Suprapubic skin (tissue), 3 donors: Measurements from ENCODE around the gene C17orf58.

ENCODE experiments used
- POLR2A ChIP-seq, 2 donors: fragments of 450-650 bp; IDR thresholded peaks; one replicate each; pipeline ENCODE4 v1.6.1; 2017; ENCODE audit warnings: antibody characterized with exemption in 2 of 2, mild to moderate bottlenecking in 2 of 2, moderate library complexity in 2 of 2
- TF ChIP-seq, protein P1 (sequence below), 2 donors: fragments of 200-600 bp in 1 of 2; fragments of 450-650 bp in 1 of 2; sonication (generic) in 1 of 2; IDR thresholded peaks; one replicate each; pipeline ENCODE4 v1.5.1; 2016 to 2019; ENCODE audit warnings: antibody characterized with exemption in 2 of 2, mild to moderate bottlenecking in 1 of 2, moderate library complexity in 1 of 2

DNA sequence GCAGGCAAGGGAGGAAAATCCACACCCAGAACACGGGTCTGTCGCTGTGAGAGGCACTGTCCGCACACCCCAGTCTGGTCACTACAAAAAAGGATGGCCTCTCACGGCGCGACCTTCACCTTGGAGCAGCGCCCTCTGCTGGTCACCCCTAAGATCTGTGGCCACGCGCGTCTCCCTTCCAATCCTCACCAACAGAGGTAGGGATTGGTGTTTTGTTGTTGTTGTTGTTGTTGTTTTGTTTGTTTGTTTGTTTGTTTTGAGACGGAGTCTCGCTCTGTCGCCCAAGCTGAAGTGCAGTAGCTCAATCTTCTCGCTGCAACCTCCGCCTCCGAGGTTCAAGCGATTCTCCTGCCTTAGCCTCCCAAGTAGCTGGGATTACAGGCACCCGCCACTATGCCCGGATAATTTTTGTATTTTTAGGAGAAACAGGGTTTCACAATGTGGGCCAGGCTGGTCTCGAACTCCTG lies 15.0 kb upstream of the C17orf58 start:
- TF ChIP-seq, protein P1, sequence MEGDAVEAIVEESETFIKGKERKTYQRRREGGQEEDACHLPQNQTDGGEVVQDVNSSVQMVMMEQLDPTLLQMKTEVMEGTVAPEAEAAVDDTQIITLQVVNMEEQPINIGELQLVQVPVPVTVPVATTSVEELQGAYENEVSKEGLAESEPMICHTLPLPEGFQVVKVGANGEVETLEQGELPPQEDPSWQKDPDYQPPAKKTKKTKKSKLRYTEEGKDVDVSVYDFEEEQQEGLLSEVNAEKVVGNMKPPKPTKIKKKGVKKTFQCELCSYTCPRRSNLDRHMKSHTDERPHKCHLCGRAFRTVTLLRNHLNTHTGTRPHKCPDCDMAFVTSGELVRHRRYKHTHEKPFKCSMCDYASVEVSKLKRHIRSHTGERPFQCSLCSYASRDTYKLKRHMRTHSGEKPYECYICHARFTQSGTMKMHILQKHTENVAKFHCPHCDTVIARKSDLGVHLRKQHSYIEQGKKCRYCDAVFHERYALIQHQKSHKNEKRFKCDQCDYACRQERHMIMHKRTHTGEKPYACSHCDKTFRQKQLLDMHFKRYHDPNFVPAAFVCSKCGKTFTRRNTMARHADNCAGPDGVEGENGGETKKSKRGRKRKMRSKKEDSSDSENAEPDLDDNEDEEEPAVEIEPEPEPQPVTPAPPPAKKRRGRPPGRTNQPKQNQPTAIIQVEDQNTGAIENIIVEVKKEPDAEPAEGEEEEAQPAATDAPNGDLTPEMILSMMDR (IDR thresholded peaks at IDR 0.05), result peak; percentile 43 to 67
- no peak for TF ChIP-seq POLR2A (IDR thresholded peaks at IDR 0.05)
